GM18508 (cell line): ENCODE results near the gene TBC1D1.

Source experiments
- ATAC-seq: cut with Tn5 transposase; IDR thresholded peaks from one replicate; pipeline ENCODE4 v1.9.1; 2021; ENCODE audit warnings: moderate number of reproducible peaks; ENCODE audit not compliant: insufficient read depth, unreplicated experiment

The TBC1D1 gene

DNA sequence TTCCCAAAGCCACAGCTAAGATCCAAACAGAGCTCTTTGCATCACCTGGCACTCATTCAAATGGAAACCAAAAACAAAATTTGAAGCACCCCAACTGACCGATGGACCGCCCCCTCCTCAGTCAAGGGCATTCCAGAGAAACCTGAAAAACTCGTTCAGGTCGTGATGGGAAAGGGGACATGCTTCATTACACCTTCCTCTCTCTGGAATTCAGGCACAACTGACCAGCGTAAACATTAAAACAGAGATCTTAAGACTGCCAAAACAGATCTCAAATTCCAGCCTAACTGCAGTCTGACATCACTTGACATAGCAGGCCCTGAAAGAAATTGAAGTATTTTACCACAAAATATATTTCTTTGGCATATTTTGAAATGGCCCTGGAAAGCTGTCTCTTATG is 97.8 kb downstream of the TBC1D1 start:
- ATAC-seq: no peak

DNA sequence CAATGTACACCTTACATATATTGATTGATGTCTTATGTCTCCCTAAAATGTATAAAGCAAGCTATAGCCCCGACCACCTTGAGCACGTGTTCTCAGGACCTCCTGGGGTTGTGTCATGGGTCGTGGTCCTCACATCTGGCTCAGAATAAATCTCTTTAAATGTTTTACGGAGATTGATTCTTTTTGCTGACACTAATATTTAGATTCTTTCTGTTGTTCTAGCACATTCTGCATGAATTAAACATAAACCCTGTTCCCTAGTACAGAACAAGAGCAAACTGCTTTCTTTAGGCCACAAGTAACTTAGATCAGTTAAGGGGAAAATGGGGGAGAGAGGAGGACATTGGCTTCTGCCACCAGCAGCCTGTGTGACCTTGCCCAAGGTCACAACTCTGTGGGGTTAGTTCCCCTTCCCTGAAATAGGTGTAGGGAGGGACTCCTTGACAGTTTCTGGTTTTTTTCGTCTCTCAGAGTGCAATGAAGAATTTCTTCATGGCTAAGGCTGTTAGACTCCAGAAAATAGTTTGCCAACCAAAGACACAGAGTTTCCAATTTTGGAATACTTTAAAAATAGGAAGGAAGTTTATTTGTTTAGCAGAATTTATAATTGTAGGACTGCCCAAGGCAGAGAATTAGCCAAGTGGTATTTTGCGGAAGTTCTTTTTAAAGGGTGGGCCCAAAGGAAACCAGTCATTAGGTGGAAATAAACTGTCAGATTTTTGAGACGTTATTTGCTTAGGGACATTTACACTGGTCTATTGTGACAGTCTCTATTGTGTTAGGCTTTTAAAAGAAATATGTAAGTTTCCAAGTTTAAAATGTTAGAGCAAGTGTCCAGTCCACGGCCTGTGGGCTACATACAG is 98.7 kb downstream of the TBC1D1 start:
- no peak for ATAC-seq

DNA sequence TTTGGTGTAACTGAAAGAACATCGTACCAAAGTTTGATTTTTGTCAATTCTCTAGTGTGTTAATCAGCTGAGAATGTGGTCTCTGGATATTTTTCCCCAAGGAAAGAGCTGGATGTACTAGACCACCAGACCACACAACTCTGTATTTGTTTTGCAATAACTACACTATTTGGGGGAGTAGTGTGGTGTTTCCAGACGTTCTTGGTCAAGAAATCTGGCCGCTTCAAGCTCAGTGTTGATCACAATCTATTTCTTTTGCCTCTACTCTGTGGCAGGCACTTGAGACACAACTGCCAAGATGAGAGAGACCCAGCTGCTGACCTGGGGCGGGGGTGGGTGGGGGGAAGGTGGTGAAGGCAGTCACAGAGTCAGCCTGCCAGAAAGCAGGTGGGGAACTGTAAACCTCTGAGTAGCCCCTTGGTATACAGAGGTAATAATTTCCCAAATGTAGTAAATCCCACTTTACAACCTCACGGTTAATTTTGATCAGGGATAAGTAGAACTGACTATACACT is 99.9 kb downstream of the TBC1D1 start:
- ATAC-seq: no peak

DNA sequence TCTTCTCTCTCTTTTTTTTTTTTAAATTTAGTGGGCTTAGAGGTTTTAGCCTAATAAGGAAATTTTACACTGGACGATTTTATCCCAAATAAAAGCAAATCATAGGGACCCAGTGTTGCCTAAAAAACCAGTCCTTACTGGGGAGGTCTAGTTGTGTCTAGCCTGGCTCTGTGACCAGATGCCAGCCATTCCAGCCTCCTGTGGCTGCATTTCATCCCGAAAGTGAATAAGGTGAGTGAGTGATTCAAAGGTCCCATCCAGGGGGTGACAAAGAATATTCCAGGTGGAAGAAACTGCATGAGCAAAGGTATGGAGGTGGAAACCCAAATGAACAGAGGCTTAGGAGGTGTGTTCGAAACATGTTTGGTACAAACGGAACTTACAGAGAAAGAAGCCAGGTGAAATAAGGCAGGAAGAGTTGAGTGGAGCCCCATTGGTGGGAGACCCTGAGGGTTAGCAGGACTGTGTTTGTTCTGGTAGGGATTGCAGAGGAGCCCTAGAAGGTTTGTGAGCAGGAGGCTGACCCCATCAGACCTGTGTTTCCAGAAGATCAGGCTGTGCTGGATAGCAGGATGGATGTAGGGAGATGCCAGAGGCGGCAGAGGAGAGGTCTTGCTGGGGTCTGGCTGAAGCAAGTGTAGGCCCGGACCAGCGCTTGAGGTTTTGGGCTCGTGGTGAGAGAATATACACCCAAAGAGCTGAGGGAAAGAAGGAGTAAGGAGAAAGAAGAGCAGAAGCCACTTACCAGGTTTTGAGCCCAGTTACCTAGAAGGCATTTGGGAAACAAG is 100.9 kb downstream of the TBC1D1 start:
- no peak for ATAC-seq

DNA sequence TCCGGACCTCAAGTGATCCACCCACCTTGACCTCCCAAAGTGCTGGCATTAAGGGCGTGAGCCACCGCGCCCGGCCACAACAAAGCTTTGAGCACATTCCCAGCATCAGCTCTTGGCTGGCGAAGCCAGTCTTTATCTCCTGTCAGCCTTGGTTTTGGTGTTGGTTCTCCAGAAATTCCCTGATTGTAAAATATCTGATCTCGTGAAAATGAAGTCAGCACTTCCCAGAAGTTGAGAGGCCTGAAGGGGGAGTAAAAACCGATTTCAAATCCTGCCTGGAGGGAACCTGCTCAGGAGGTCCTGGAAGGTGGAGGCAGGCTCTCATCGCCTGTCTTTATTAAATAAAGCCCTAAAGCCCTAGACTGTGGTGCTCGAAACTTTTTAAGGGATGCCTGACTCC is 102.9 kb downstream of the TBC1D1 start:
- ATAC-seq: no peak

DNA sequence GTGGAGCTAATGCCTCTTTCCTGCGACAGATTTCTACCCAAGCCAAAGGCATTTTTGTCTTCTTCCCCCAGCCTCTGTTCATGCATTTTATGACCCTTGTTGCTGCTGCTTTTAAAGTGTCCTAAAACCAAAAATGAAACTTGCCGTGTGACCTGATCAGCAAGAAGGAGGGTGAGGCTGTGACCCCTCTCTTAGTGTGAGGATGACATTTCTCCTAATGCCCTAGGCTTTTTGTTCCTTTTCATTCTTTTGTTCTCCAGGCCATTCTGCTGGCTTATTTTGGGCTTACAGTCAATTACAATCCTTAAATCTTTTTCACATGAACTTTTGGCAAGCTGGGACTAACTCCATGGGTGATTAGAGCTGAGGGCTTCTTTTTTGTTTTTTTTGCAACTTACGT is 103.7 kb downstream of the TBC1D1 start:
- no peak for ATAC-seq

DNA sequence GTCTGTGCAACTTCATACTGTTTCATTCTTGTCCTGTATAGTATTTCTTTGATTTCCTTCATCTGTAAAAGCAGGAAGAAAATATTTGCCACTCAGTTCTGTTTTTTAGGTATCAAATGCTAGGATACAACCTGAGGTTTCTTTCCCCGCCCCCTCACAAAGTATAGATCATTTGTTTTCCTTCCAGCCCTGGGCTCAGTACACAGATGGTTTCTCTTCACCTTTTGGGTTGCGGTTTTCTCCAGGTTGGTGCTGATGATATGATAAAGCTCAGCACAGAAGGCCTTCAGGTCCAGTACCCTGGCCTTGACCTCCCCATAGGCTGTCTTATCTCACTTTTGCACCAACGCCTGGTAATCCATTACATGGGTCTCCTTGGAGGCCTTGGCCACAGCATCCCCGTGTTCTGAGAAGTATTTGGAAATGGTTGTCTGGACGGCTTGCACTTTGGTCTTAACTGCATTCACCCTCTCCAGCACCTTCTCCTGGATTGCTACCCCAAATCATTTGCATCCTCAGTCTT is 104.5 kb downstream of the TBC1D1 start:
- ATAC-seq: no peak

DNA sequence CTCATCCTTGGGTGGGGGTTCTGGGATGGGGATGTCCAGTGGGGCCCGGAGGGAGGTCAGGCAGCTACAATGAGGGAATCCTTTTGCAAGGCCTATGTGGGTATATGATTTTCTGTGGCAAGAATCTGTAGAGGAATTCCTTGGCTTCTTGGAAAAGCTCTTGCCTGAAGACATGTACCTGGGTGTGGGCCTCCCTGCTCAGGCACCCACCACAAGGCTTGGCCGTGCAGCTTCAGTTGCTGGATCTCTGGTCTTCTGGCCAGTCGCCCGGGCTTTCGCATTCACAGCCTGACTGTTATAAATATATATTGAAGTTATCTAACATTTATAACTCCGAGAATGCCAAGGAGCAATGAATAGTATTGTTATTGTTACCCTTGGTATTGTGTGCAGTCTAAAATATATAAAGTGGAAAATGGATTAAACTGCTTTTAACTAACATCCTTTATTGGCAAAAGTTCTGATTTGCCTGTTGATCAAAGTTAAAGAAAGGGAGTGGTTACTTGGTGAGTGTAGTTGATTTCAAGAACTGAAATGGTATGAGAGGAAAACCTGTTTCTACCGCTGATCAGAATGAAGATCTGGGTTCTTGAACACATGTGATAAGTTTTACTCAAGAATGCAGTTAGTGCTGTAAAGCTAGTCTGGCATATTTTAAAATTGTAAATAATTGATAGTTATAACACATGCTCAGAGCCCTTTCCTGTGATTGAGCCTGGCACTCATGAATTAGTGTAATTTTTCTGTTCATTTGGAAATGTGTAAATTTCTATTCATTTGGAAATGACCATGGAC is 105.3 kb downstream of the TBC1D1 start:
- no peak for ATAC-seq

DNA sequence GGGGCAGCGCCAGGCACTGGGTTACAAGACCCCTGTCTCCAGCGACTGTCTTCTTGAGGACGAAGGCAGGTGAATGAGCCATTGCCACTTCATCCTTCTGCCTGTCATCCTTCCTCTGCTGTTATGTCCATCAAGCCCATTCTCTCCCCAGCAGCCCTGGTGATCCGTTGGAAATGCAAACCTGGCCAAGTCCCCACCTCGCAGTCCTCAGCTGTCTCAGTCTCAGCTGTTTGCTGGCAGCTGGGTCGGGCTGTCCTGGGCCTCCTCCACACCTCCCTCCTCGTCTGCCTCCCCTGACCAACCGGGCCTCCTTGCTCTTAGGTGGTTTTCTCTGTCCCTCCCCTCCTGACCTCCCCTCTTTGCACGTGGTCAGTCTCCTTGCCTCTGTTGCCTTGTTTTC is 107.3 kb downstream of the TBC1D1 start:
- no peak for ATAC-seq

DNA sequence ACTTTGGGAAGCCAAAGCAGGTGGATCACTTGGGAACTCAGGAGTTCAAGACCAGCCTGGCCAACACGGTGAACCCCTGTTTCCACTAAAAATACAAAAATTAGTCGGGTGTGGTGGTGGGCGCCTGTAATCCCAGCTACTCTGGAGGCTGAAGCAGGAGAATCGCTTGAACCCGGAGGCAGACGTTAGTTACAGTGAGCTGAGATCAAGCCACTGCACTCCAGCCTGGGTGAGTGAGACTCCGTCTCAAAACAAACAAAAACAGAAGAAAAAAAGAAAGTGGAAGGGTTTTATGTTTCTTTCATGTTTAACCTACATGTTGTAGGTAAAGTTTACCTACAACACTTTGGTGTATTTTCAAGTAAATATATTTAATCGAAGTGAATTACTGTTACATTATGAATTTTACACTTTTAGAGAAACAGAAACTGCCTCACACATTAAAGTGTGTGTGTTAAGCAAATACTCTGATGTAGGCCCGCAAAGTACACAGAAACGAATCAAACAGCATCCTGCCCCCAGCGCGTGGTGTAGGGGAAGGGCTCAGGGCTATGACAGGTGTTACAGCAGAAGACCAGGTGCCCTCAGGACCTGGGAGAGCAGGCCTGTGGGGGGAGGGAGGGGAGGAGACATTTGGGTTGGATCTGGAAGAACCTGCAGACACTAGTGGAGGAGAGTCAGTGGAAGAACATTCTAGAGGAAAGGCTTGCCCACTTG is 108.3 kb downstream of the TBC1D1 start:
- ATAC-seq: no peak

DNA sequence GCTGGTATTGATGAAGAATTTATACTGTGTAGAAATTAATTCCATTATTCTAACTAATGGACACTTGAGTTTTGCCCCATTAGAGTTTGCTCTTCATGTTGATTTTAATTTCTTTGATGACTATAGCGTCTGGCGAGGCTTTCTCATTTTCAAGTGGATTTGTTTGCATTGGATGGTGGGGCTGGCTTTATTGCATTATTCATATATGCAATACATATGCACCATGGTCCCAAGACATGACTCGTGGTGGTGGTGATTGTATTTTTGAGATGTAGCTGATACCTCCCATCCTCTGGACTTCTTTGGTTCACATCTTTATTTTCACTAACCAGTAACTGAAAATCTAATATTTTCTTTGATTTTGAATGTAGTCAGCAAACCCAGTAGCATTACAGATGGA is 109.1 kb downstream of the TBC1D1 start:
- ATAC-seq: no peak

DNA sequence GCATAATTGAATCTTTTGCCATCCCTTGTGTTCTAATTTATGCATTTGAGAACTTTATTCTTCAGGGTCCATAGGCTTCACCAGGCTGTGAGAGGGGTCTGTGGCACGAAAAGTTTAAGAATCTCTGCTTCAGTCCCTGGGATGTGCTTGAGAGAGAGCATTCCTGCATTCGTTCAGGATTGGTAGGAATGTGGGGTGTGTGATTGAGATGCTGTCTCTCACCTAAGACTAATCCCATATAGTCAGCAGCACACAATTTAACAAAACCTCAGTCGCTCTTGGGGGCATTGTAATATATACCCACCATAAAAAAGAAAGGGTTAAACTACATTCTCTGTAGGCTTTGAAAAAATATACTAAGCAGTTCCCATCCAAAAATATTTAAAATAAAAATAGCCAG is 111.0 kb downstream of the TBC1D1 start:
- ATAC-seq: no peak

DNA sequence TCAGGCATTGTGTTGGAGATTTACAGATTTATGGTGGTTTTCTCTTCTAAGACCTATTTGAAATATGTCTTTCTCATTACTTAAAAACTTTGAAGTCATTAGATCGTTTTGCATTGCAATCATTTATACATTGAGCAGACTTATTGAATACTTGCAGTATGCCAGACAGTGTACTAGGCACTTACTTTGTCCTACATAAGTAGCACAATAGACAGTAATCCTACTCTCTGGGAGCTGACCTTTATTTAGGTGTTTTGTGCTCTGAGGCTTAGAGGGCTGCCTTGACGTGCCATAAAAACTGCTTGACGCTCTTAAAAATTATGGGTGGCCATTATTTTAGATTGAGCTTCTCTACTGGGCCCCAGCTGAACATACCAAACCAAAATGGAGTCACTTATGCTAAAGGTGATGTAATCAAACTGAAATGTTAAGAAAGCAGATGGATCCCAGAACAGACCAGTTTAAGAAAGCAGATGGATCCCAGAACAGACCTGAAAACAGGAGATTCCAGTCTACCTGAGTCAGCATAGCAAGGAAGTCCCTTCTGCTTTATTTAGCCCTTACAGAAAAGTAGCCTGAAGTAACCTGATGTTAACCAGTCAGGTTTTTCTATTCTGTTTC is 111.7 kb downstream of the TBC1D1 start:
- no peak for ATAC-seq

DNA sequence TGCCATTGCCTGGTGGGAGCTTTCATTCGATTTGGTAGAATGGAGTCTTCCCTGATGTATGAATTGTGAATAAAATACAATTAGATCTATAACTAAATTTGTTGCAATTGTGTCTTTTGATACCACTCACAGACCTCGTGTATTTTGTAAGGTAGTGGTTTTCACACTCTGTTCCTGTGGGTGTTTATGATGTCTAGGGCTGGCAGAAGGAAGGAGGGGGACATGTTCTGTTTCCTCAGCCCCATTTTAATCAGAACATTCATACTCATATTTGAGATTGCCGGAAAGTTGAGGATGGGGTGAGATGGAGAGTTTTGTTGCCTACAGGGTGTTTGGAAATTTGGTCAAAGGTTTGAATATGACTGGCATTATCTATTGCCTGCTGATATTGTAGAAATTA is 112.2 kb downstream of the TBC1D1 start:
- ATAC-seq: no peak

DNA sequence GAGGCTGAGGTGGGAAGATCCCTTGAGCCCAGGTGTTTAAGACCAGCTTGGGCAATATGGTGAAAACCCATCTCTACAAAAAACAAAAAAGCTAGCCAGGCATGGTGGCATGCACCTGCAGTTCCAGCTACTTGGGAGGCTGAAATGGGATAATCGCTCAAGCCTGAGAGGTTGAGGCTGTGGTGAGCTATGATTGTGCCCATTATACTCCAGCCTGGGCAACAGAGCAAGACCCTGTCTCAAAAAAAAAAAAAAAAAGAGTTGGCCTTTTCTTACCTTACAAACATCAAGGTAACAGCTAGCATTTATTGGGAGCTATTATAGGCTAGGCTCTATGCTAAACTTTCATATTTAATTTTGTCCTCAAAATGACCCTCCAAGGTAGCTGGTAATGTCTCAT is 112.7 kb downstream of the TBC1D1 start:
- no peak for ATAC-seq

DNA sequence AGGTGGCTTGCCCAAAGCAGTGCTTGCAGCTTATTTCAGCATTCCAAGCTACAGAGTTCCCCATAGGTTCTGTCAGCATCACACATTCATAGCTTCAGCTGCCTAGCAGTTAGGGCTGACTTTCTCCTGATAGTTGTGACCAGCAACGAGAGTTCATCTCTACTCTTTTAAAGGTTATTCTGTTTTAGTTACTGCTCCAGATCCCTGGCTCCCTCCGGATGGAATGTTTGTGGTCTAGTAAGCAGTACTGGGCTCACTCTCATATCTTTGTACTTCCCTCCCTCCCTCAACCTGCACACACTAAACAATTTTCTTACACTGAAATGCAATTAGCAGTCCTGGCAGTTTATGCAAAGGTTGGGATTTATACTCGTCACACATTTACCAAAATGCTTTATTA is 113.2 kb downstream of the TBC1D1 start:
- ATAC-seq: no peak

DNA sequence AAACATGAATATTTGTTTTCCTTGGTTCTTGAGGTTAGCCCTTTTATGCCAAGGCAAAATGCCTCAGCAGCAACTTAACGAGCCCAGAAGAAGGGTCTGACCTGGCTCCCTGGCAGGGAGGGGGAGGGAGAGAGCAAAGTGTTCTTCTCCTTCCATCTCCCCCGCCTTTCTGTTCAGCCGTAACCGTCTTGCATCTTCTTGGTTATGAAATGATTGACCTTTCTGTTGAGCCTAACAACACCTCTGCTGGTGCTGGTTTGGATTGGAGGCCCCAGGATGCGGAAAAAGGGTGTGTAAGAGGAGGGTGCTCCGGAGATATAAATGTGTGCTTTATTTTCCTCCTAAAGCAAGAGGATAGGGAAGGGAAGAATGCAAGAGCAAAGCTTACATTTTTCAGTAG is 114.0 kb downstream of the TBC1D1 start:
- ATAC-seq: no peak

DNA sequence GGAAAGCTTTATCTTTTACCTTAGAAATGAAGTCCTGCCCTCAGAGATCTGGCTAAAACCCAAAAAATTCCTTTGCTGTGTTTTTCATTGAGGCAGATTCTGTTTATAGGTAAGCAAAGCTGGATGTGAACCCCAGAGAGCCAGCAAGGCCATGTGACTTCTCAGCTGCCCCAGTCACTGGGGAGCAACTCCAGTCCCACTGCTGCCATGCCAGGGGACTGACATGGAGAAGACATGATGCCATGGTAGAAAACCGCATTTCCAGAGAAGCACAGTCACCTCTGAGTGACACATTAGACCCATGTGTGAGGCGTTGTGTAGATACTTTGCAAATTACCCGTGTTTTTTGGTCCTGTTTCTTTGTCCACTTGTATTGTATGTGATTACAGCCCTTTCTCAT is 114.8 kb downstream of the TBC1D1 start:
- ATAC-seq: no peak

DNA sequence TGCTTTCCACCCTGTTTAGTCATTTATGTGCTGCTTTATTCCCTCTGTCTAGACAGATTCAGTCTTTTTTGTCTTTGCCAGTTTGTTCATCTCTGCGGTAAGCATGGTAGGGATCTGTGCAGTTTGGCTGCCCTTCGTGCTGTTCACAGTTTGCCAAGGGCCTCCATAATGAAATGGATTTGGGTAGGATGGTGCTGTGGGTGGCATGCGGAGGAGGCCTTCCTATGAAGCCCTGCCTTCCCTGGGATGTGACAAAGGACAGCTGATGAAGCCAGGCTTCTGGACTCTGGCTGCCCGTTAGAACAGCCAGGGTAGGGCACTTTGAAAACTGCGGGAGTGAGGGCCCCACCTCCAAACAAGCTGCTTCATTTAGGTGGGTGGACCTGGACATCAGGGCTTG is 116.8 kb downstream of the TBC1D1 start:
- ATAC-seq: no peak
